GM12865 (cell line): ENCODE measurements around the gene NCOA6.

Experiments
- DNase-seq: peaks from one replicate; pipeline ENCODE4 v3.0.0; 2010; ENCODE audit warnings: low read depth
- H3K4me3 ChIP-seq: 2 replicates; pipeline ENCODE4 v1.5.1; 2011; ENCODE audit warnings: mild to moderate bottlenecking, low read depth, low read length, control low read depth
- TF ChIP-seq, protein P1 (sequence below): IDR thresholded peaks from 2 replicates; pipeline ENCODE4 v1.5.1; 2011; ENCODE audit warnings: low read length, control low read depth, low read depth, inconsistent platforms; ENCODE audit not compliant: insufficient read depth; ENCODE audit errors: missing control alignments

The NCOA6 gene

DNA sequence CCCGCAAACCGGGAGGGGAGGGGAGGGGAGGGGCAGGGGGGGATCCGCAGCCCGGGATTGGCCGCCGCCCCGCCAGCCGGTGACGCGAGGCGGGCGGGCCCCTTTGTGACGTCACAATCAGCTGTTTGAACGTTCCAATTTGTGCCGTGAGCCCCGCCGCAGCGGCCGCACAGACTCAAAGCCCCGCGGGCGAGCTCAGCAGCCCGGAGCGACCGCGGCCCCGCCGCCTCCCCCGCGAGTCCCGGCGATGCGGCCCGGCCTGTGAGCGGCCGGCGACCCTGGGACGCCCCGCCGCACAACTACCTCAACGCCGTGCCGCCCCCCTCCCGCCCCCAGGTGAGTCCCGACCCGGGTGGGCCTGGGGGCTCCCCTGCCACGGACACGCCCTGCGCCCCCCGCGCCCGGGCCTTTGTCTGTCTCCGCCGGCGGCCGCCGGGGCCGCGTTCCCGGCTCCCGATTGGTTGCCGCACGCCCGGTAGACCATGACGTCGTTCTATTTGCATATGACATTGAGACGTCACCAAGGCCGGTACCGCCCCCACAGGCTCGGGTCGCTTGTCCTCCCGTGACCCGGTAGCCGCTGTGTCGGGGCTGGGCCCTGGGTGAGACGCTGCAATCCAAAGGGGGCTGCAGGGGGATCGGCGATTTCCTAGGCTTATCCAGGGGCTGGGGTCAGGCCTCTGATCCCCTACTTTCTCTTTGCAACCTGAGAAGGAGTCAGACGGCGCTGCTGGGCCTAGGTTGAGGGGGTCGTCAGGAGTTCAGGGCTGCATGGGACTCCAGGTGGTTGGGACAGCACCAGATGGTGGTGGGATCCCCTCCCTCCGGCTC is 121.1 kb downstream of the NCOA6 start, which contains the start of gene TP53INP2:
Gene TP53INP2, plus strand, starts transcription at position 168 of the 831 bp plus-strand sequence. CDS start 4,396 bp downstream, outside the sequence.
- TF ChIP-seq, protein P1, sequence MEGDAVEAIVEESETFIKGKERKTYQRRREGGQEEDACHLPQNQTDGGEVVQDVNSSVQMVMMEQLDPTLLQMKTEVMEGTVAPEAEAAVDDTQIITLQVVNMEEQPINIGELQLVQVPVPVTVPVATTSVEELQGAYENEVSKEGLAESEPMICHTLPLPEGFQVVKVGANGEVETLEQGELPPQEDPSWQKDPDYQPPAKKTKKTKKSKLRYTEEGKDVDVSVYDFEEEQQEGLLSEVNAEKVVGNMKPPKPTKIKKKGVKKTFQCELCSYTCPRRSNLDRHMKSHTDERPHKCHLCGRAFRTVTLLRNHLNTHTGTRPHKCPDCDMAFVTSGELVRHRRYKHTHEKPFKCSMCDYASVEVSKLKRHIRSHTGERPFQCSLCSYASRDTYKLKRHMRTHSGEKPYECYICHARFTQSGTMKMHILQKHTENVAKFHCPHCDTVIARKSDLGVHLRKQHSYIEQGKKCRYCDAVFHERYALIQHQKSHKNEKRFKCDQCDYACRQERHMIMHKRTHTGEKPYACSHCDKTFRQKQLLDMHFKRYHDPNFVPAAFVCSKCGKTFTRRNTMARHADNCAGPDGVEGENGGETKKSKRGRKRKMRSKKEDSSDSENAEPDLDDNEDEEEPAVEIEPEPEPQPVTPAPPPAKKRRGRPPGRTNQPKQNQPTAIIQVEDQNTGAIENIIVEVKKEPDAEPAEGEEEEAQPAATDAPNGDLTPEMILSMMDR: no peak
- DNase-seq: peak; percentile 93
- peak within 1 kb of the TSS; percentile 93 for H3K4me3 ChIP-seq

DNA sequence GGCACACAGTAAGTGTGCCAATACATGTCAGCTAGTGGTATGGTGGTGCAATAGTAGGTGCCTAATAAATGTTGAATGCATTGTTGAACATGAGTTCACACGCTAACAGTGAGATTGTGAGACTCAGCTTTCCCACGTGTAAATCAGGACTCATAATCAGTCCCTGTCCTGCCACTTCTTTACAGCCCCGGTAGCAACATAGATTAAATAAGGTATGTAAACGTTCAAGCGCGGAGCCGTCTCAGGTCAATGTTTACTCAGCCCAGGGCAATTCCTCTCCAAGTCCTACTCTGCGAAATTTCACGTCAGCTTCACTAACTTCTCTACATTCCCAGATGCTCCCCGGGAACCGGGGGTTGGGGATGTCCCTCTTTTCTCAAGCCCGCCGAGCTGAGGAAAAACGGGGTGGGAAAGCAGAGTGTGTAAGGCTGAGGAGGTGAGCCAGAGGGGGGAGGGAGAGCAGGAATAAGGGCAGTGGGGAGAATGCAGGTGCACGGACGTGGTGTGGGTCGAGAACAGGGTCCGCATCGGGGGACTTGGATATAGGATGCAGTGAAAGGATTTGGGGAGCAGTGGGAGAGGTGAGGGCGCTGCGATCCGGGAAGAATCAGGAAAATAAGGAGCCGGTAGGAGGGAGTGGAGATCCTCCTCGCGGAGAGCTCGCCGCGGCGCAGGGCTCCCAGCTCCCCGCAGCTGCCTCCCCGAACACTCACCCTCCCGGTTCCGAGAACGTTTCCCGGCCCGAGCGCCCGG is 121.9 kb downstream of the NCOA6 start:
- no peak for DNase-seq
- peak overlapping the region; percentile 93 for H3K4me3 ChIP-seq
- TF ChIP-seq, protein P1: no peak

DNA sequence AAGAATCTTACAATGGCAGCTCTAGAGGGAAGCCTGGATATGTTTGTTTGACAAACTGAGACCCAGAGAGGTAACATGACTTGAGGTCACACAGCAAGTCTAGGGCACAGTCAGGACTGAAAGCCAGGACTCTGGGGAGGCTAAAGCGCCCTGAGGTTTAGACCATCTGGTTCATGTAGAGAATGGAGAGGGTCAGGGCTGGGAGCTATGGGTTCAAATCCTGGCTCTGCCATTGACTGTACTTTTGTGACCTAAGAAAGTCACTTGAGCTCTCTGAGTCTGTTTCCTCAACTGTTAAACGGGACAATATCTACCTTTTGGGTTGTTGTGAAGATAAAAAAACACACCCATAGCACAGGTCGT is 122.4 kb downstream of the NCOA6 start:
- DNase-seq: no peak
- H3K4me3 ChIP-seq: no peak overlapping the region; the same call in 1 of the 2 replicates
- TF ChIP-seq, protein P1: no peak

DNA sequence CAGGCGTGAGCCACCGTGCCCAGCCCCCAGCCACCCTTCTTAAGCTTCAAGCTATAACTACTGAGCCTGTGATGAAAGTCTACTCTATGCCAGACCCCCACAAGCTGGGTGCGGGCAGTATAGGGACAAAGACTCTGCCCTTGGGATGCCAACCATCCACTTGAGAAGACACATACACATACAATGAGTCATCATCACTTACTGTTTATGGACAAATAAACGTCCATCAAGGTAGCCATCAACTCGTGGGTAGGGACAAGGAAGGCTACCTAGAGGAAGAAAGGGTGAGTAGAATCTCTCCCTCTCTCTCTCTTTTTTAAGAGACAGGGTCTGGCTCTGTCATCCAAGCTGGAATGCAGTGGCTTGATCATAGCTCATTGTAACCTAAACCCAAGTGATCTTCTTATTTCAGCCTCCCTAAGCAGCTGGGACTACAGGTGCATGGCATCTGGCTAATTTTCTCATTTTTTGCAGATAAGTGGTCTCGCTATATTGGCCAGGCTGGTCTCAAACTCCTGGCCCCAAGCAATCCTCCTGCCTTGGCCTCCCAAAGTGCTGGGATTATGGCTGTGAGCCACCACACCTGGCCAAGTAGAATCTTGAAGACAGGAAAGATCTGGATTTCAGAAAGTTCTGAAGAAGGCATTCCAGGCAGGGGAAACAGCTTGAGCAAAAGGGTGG is 123.9 kb downstream of the NCOA6 start:
- TF ChIP-seq, protein P1: no peak
- no peak overlapping the region for H3K4me3 ChIP-seq
- DNase-seq: no peak

DNA sequence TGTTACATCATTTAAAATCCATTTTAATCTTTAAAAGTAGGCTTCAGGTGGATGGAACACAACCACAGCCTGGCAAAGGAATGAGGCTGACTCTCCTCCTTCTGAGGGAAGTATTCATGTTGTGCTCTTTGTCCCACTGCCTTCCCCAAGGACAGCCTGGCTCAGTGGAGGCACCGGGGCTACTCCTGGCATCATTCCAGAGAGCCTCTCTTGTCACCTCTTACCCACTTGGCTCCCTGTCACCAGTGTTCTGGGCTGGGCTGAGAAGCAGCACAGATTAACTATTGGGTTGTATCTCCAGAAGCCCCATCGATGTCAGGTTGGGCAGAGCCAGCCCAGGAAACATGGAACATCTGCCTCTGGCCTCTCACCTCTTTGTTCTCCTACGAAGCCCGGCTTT is 132.0 kb downstream of the NCOA6 start:
- TF ChIP-seq, protein P1: no peak
- no peak overlapping the region for H3K4me3 ChIP-seq
- DNase-seq: no peak

DNA sequence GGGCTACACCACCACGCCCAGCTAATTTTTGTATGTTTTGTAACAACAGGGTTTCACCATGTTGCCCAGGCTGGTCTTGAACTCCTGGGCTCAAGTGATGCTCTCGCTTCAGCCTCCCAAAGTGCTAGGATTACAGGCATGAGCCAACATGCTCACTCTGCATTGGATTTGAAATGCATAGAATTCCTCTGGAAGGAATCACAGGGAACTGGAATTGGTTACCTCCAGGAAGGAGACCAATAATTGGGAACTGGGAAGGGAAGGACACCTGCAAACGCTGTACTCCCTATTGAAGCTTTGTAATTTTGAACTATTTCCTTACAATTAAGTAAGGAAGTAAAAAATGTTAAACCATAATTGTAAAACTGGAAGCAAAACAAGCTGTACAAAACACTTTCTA is 133.6 kb downstream of the NCOA6 start:
- H3K4me3 ChIP-seq: no peak overlapping the region
- DNase-seq: no peak
- TF ChIP-seq, protein P1: no peak
